CD4-positive, CD25-positive, alpha-beta regulatory T cell (primary cell): Measurements from ENCODE around the gene WNT7A. TPM values are rescaled to one million over a fixed set of nuclear protein-coding genes. Genes with fewer than 3 reads are reported as not detected.

Source experiments
- ATAC-seq, 2 donors: fragments of 150-1000 bp; cut with Tn5 transposase; one replicate each; pipeline ENCODE4 v1.10.0; 2021; ENCODE audit warnings: low read depth in 2 of 2, moderate number of reproducible peaks in 2 of 2, moderate library complexity in 1 of 2
- DNase-seq, 3 donors: peaks; one replicate each; pipeline versions ENCODE4 v3.0.0 to v3.0.0-alpha.2; 2012 to 2022; ENCODE audit warnings: mixed read lengths in 1 of 3
- H3K27ac ChIP-seq: one replicate; pipeline ENCODE4 v1.7.0; 2013; ENCODE audit warnings: mild to moderate bottlenecking, low read length; ENCODE audit not compliant: insufficient read depth, poor library complexity, severe bottlenecking
- H3K27me3 ChIP-seq: one replicate; pipeline ENCODE4 v1.7.0; 2013; ENCODE audit warnings: low read length; ENCODE audit not compliant: control insufficient read depth, insufficient read depth
- H3K36me3 ChIP-seq: one replicate; pipeline ENCODE4 v1.7.0; 2013; ENCODE audit warnings: mild to moderate bottlenecking, low read length, moderate library complexity; ENCODE audit not compliant: control insufficient read depth, insufficient read depth
- H3K4me1 ChIP-seq: 2 replicates; pipeline ENCODE4 v1.7.0; 2013; ENCODE audit warnings: mild to moderate bottlenecking, low read length; ENCODE audit not compliant: insufficient read depth, control insufficient read depth, poor library complexity, severe bottlenecking
- H3K4me3 ChIP-seq: one replicate; pipeline ENCODE4 v1.7.0; 2013; ENCODE audit warnings: low read depth, mild to moderate bottlenecking, low read length, moderate library complexity
- H3K9me3 ChIP-seq, 2 experiments: 1 replicate in 1 of 2; 2 replicates in 1 of 2; pipeline ENCODE4 v1.7.0; 2013; ENCODE audit warnings: low read length in 2 of 2, mild to moderate bottlenecking in 1 of 2, moderate library complexity in 1 of 2; ENCODE audit not compliant: control insufficient read depth in 2 of 2
- H3K27ac Mint-ChIP-seq, 3 donors: one replicate each; pipeline ENCODE4 v1.8.0; 2020 to 2022; ENCODE audit warnings: mild to moderate bottlenecking in 3 of 3, mixed read lengths in 3 of 3, moderate library complexity in 2 of 3
- H3K27me3 Mint-ChIP-seq: one replicate; pipeline ENCODE4 v1.8.0; 2022; ENCODE audit warnings: mild to moderate bottlenecking, mixed read lengths
- H3K36me3 Mint-ChIP-seq: one replicate; pipeline ENCODE4 v1.8.0; 2020; ENCODE audit warnings: mixed read lengths
- H3K4me1 Mint-ChIP-seq, 4 donors: one replicate each; pipeline ENCODE4 v1.8.0; 2020 to 2022; ENCODE audit warnings: mixed read lengths in 4 of 4, mild to moderate bottlenecking in 1 of 4
- H3K4me3 Mint-ChIP-seq, 4 donors: one replicate each; pipeline ENCODE4 v1.8.0; 2020 to 2022; ENCODE audit warnings: mild to moderate bottlenecking in 4 of 4, mixed read lengths in 4 of 4, moderate library complexity in 3 of 4
- H3K9me3 Mint-ChIP-seq, 7 donors: one replicate each; pipeline ENCODE4 v1.8.0; 2020 to 2022; ENCODE audit warnings: mixed read lengths in 7 of 7, mild to moderate bottlenecking in 3 of 7, moderate library complexity in 2 of 7
- polyA plus RNA-seq, 4 donors: library from polyadenylated mRNA; unstranded; fragments of 300-500 nt; fragmentation: Illumina TruSeq; gene quantifications; one replicate each; pipeline ENCODE4 v1.2.3, GENCODE V29; 2021
- total RNA-seq: library from RNA; stranded (reverse); gene quantifications from one replicate; pipeline ENCODE4 v1.2.3, GENCODE V29; 2022

WNT7A gene
- total and polyA plus RNA-seq, 5 donors from 2014 or later, result 0.34 to 2.5 (median 1.1) TPM; not detected in 1

DNA sequence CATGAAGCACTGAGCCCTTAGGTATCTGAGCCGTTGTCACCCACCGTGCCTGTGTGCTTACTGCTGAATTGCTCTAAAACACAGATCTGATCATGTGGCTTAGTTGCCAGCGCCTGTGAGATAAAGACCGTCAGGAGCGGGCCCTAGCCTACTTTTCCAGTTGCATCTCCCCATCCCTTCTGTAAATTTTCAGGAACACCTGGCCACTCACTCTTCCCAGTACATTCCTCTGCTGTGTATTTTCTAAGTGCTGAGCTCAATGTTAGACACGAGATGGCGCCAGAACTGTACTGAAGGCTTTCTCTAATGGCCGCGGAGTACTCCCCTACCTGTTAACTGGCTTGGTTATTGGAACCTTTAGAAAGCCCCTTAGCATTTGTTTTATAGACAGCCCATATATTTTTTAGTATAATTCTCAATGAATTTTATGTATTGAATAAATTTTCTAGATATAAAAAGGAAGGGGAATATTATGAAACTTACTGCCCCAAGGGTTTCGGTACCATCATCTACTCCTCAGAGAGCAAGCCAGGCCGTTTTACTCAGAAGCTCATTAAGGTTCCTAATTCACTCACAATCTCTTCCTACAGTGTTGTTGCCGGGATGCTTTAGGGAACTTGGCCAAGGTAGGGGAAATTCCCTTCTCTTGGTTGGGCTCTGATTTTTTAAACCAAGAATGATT is 16.7 kb upstream of the WNT7A start:
- peak; percentile 36 to 79 (median 62) for DNase-seq
- peaks cover 5 to 27% (median 18%) of the 10 kb centered on the region in 4 donors for H3K4me1 Mint-ChIP-seq
- Histone ChIP-seq H3K4me3 (peak overlapping the region; percentile 71), H3K27ac (no peak overlapping the region), H3K9me3 (peaks cover 25 to 28% of the 10 kb centered on the region in 2 experiments), H3K4me1 (peaks cover 20% of the 10 kb centered on the region), H3K27me3 (peaks cover 6% of the 10 kb centered on the region), H3K36me3 (no peaks in the 10 kb centered on the region)
- H3K4me3 Mint-ChIP-seq, result peak overlapping the region; percentile 86 to 94 (median 92)
- H3K27ac Mint-ChIP-seq, result peak overlapping the region; percentile 78 to 92 (median 79)
- ATAC-seq, result peak; percentile 22 to 32
- H3K27me3 Mint-ChIP-seq, result peaks cover 13% of the 10 kb centered on the region
- peaks cover 16% of the 10 kb centered on the region for H3K36me3 Mint-ChIP-seq
- H3K9me3 Mint-ChIP-seq, result peaks cover 4 to 25% (median 17%) of the 10 kb centered on the region in 7 donors

DNA sequence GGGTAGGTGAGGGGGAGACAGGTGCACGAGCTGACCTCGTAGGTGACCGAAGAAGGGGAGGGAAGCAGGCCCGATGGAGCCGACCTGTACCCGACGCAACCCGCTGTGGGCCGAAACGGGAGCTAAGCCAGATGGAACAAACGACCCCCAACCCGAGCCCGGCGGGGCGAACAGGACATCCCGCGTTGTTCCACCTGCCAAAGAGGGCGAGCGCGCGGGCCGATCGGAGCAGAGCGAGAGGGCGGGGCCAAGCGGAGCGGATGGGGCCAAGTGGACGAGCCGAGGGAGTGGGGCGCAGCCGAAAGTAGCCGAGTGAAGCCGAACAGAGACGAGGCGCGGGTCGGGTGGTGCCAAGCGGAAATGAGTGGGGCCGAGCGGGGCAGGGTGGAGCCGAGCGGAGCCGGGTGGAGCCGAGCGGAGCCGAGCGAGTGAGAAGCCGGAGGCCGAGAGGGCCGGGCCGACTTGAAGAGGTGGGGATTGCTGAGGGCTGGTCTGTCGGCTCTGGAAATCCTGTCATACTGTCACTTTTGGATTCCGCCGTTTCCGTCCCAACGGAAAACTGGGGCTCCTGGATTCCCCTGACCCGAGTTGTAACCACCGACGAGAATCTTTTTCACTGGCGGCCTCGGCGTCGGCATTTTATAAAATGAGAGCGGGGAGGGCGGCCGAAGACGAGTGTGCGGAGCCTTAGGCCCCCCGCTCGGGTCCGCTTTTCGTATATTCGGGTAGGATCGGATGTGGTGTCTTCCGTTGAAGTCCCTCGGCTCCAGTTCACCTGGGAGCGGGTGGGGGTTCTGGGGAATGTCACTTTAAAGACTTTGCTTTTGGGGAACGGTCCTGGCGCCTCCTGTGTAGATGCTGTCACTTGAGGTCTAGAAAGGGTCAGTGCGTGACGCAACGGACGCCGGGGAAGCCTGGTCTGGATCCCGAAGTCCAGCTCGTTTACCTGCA is 15.6 kb upstream of the WNT7A start:
- peaks cover 13 to 16% of the 10 kb centered on the region in 2 experiments for H3K9me3 ChIP-seq
- Mint-ChIP-seq H3K9me3 (peaks cover 2 to 18% (median 10%) of the 10 kb centered on the region in 7 donors), H3K36me3 (peaks cover 11% of the 10 kb centered on the region), H3K4me3 (peak overlapping the region; percentile 86 to 94 (median 92)), H3K27me3 (peaks cover 17% of the 10 kb centered on the region), H3K27ac (peak overlapping the region; percentile 72 to 94 (median 92)), H3K4me1 (peaks cover 7 to 38% (median 19%) of the 10 kb centered on the region in 4 donors)
- peak overlapping the region; percentile 69 for H3K27ac ChIP-seq
- DNase-seq, result peak; percentile 86 to 96 (median 91)
- H3K4me3 ChIP-seq, result peak overlapping the region; percentile 71
- H3K4me1 ChIP-seq, result peaks cover 32% of the 10 kb centered on the region
- H3K27me3 ChIP-seq, result peaks cover 6% of the 10 kb centered on the region
- ATAC-seq, result peak; percentile 97 to 99
- no peaks in the 10 kb centered on the region for H3K36me3 ChIP-seq

DNA sequence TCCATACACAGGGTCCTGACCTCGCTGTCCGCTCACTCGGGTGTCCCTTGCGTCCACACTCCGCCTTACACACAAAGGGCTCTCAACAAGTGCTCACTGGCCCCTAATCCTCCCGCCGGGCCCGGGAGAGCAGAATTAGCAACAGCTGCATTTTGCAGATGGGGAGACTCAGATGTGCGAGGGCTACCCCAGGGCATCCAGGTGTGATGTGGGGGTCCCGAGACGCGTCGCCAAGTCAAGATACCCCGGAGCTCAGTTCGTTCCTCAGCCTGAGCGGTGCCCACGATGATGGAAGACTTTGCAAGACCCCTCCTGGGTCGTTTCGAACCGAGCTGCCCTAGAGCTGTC is 14.9 kb upstream of the WNT7A start:
- Histone ChIP-seq H3K27ac (peak overlapping the region; percentile 16), H3K4me1 (peaks cover 38% of the 10 kb centered on the region), H3K9me3 (peaks cover 9 to 10% of the 10 kb centered on the region in 2 experiments), H3K4me3 (no peak overlapping the region), H3K27me3 (peaks cover 5% of the 10 kb centered on the region), H3K36me3 (no peaks in the 10 kb centered on the region)
- peak overlapping the region; percentile 86 to 94 (median 92) for H3K4me3 Mint-ChIP-seq
- peak overlapping the region in 2 of 3 donors; percentile 92 to 94 for H3K27ac Mint-ChIP-seq
- peaks cover 17% of the 10 kb centered on the region for H3K27me3 Mint-ChIP-seq
- peaks cover 7 to 44% (median 19%) of the 10 kb centered on the region in 4 donors for H3K4me1 Mint-ChIP-seq
- DNase-seq (no peak), ATAC-seq (no peak)
- H3K9me3 Mint-ChIP-seq, result peaks cover 2 to 13% (median 10%) of the 10 kb centered on the region in 7 donors
- peaks cover 9% of the 10 kb centered on the region for H3K36me3 Mint-ChIP-seq

DNA sequence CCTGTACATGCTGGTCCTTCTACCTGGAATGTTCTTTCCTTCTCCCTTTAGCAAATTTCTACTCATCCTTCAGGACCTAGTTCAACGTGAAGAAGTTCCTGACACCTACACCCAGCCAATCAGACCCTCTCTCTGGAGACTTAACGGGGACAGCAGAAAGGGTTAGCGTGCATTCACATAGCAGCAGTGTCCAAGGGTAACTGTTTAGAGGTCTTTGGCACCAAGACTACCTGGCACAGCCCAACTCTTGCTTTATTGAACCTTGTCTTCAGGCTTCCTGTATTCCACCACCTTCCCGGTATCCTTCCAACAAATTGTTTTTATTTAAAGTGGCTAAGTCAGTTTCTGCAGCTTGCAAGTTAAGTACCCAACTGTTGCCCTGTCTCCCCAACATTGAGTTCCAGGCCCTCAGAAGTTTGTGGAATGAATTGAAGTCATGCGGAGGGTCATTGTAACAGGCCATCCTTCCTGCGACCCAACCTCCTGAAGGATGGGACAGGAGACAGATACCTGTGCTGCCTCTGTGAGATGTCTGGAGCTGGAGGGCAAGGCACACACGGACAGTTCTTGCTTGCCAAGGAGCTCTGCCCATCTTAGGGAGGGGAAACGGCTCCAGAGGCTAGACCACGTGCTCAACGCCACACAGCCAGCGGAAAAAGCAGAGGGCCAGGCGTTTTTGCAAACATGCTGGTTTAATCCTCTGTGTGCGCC is 14.4 kb upstream of the WNT7A start:
- peak overlapping the region; percentile 58 to 93 (median 88) for H3K4me3 Mint-ChIP-seq
- peaks cover 17% of the 10 kb centered on the region for H3K27me3 Mint-ChIP-seq
- DNase-seq, result no peak
- no peak for ATAC-seq
- H3K36me3 Mint-ChIP-seq, result peaks cover 3% of the 10 kb centered on the region
- Histone ChIP-seq H3K36me3 (no peaks in the 10 kb centered on the region), H3K4me1 (peaks cover 38% of the 10 kb centered on the region), H3K27ac (no peak overlapping the region), H3K27me3 (peaks cover 2% of the 10 kb centered on the region), H3K4me3 (no peak overlapping the region), H3K9me3 (peaks cover 5 to 10% of the 10 kb centered on the region in 2 experiments)
- H3K4me1 Mint-ChIP-seq, result peaks cover 7 to 49% (median 19%) of the 10 kb centered on the region in 4 donors
- peaks cover 2 to 9% (median 6%) of the 10 kb centered on the region in 7 donors for H3K9me3 Mint-ChIP-seq
- peak overlapping the region in 1 of 3 donors; percentile 94 for H3K27ac Mint-ChIP-seq

DNA sequence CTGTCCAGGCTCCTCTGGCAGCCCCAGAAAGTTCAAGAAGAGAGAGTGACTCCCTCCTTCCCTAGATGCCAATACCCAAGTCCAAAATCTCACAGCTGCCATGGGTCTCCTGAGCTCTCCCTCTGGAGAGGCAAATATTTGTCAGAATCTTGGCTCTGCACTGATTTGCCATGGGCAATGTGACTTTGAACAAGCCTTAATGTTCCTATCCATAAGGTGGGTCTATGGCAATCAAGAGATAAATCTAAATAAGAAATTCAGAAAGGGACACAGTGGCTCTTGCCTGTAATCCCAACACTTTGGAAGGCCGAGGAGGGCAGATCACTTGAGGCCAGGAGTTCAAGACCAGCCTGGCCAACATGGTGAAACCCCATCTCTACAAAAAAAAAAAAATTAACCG is 12.4 kb upstream of the WNT7A start:
- Mint-ChIP-seq H3K27me3 (peaks cover 17% of the 10 kb centered on the region), H3K27ac (no peak overlapping the region), H3K4me3 (peak overlapping the region in 1 of 4 donors; percentile 36), H3K36me3 (no peaks in the 10 kb centered on the region), H3K4me1 (peaks cover 7 to 55% (median 16%) of the 10 kb centered on the region in 4 donors), H3K9me3 (peaks cover 0 to 1% (median 0%) of the 10 kb centered on the region in 7 donors)
- no peaks in the 10 kb centered on the region for H3K27me3 ChIP-seq
- peaks cover 0 to 5% of the 10 kb centered on the region in 2 experiments for H3K9me3 ChIP-seq
- no peak overlapping the region for H3K27ac ChIP-seq
- no peak for ATAC-seq
- peaks cover 38% of the 10 kb centered on the region for H3K4me1 ChIP-seq
- no peaks in the 10 kb centered on the region for H3K36me3 ChIP-seq
- H3K4me3 ChIP-seq, result no peak overlapping the region
- DNase-seq, result no peak

DNA sequence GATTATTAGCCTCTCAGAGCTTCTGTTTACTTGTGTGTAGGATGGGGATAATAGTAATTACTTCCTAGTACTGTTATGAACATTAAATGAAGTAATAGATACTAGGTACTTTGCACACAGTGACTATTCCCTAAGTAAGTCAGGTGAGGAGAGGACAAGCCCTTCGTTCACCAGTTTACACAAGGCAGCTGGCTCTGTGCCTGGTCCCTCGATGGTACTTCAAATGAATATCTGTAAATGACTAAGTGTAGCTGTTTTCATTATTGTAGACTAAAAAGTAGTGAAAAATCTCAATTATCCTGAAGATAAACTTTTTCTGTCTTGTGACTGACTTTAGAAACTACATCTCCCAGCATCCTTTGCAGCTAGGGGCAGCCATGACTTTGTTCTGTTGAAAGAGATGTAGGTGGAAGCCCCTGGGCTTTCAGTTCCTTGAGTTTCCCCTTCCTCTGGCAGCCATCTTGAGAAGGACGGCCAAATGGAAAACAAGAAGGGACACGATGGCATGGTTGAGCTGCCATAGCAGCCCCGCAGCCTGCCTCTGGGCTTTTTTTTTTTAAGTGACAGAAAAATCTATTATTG is 11.7 kb upstream of the WNT7A start:
- DNase-seq (peak in 1 of 3 donors; percentile 67), ATAC-seq (no peak)
- Mint-ChIP-seq H3K4me3 (peak overlapping the region in 2 of 4 donors; percentile 54 to 67), H3K4me1 (peaks cover 7 to 54% (median 14%) of the 10 kb centered on the region in 4 donors), H3K27ac (peak overlapping the region in 2 of 3 donors; percentile 7 to 80), H3K36me3 (no peaks in the 10 kb centered on the region), H3K27me3 (peaks cover 17% of the 10 kb centered on the region), H3K9me3 (peaks cover 0 to 1% (median 0%) of the 10 kb centered on the region in 7 donors)
- Histone ChIP-seq H3K4me1 (peaks cover 38% of the 10 kb centered on the region), H3K36me3 (no peaks in the 10 kb centered on the region), H3K4me3 (peak overlapping the region; percentile 16), H3K27ac (no peak overlapping the region), H3K9me3 (peaks cover 0 to 5% of the 10 kb centered on the region in 2 experiments), H3K27me3 (no peaks in the 10 kb centered on the region)

DNA sequence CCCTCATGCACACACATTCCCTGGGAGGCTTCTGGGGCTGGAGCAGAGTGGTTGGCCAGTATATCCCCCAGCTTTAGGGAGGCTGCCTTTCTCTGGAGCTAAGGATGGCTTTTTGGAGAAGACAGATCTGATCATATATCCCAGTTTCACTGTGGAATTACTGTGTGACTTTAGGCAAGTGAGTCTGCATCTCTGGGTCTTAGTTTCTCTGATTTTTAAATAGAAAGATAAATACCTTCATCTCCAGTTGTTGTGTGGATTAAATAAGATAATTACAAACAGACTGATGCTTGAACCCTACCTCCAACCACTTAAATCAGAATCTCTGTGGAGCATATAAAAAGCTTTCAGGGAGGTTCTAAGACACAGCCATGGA is 11.1 kb upstream of the WNT7A start:
- Mint-ChIP-seq H3K27me3 (peaks cover 13% of the 10 kb centered on the region), H3K9me3 (peaks cover 0 to 1% (median 0%) of the 10 kb centered on the region in 7 donors), H3K27ac (peak overlapping the region; percentile 66 to 80 (median 71)), H3K4me3 (peak overlapping the region; percentile 15 to 67 (median 58)), H3K36me3 (no peaks in the 10 kb centered on the region), H3K4me1 (peaks cover 4 to 50% (median 10%) of the 10 kb centered on the region in 4 donors)
- no peaks in the 10 kb centered on the region for H3K36me3 ChIP-seq
- no peak for DNase-seq
- H3K27ac ChIP-seq, result peak overlapping the region; percentile 48
- H3K27me3 ChIP-seq, result no peaks in the 10 kb centered on the region
- peaks cover 0 to 5% of the 10 kb centered on the region in 2 experiments for H3K9me3 ChIP-seq
- ATAC-seq, result no peak
- H3K4me1 ChIP-seq, result peaks cover 32% of the 10 kb centered on the region
- H3K4me3 ChIP-seq, result peak overlapping the region; percentile 16
